NT2/D1 (cell line): ENCODE data around the gene LSG1.

Source experiments
- DNase-seq: peaks from one replicate; pipeline ENCODE4 v3.0.0-alpha.2; 2011; ENCODE audit warnings: low read depth, low spot score
- H3K27me3 ChIP-seq: 2 replicates; pipeline ENCODE4 v1.6.0; 2011; ENCODE audit warnings: mild to moderate bottlenecking; ENCODE audit not compliant: insufficient read length, insufficient read depth
- H3K36me3 ChIP-seq: 2 replicates; pipeline ENCODE4 v1.6.1; 2011; ENCODE audit warnings: mild to moderate bottlenecking, low read length, mixed read lengths; ENCODE audit not compliant: insufficient read depth, insufficient read length
- H3K4me1 ChIP-seq: 2 replicates; pipeline ENCODE4 v1.5.1; 2011; ENCODE audit not compliant: insufficient read depth, insufficient read length
- H3K4me3 ChIP-seq: 2 replicates; pipeline ENCODE4 v1.5.1; 2011; ENCODE audit warnings: low read depth; ENCODE audit not compliant: insufficient read length
- H3K9ac ChIP-seq: 2 replicates; pipeline ENCODE4 v1.6.0; 2011; ENCODE audit warnings: low read depth; ENCODE audit not compliant: insufficient read length
- H3K9me3 ChIP-seq: 2 replicates; pipeline ENCODE4 v1.5.1; 2011; ENCODE audit warnings: mild to moderate bottlenecking, low read length; ENCODE audit not compliant: insufficient read depth
- SUZ12 ChIP-seq: IDR thresholded peaks from 2 replicates; pipeline ENCODE4 v1.6.1; 2011; ENCODE audit not compliant: insufficient read length, insufficient read depth; ENCODE audit errors: extremely low read depth
- YY1 ChIP-seq: IDR thresholded peaks from 2 replicates; pipeline ENCODE4 v1.6.1; 2011; ENCODE audit not compliant: insufficient read length, insufficient read depth
- ZNF274 ChIP-seq: IDR thresholded peaks from 2 replicates; pipeline ENCODE4 v1.6.1; 2011; ENCODE audit warnings: mild to moderate bottlenecking, low read depth, low read length

LSG1 gene

GRCh38 chr3:194686816-194687637 is 15.0 kb upstream of the LSG1 start:
- H3K4me1 ChIP-seq: peaks cover 17% of the 10 kb centered on the region
- peaks cover 7% of the 10 kb centered on the region; the same call in 1 of the 2 replicates for H3K9me3 ChIP-seq
- no peak for DNase-seq
- H3K4me3 ChIP-seq: peak overlapping the region; percentile 85
- peaks cover 30% of the 10 kb centered on the region for H3K36me3 ChIP-seq
- H3K27me3 ChIP-seq: peaks cover 5% of the 10 kb centered on the region
- peak overlapping the region; percentile 96 for H3K9ac ChIP-seq
- TF ChIP-seq YY1 (no peak), ZNF274 (no peak), SUZ12 (no peak)

- Histone ChIP-seq H3K27me3 (peaks cover 5% of the 10 kb centered on the region), H3K4me1 (peaks cover 17% of the 10 kb centered on the region), H3K9me3 (peaks cover 7% of the 10 kb centered on the region; the same call in 1 of the 2 replicates), H3K36me3 (peaks cover 30% of the 10 kb centered on the region), H3K4me3 (peak overlapping the region; percentile 85), H3K9ac (peak overlapping the region; percentile 96)
- DNase-seq: no peak
- no peak for TF ChIP-seq YY1
- no peak for TF ChIP-seq SUZ12
- no peak for TF ChIP-seq ZNF274
Observed at GRCh38 chr3:194686414-194686815, 14.4 kb upstream of the LSG1 start.

- Histone ChIP-seq H3K9ac (peak within 1 kb of the TSS; percentile 96), H3K9me3 (peaks cover 7% of the 10 kb centered on the region; the same call in 1 of the 2 replicates), H3K4me1 (peaks cover 17% of the 10 kb centered on the region), H3K36me3 (peaks cover 30% of the 10 kb centered on the region), H3K4me3 (peak within 1 kb of the TSS; percentile 85), H3K27me3 (peaks cover 5% of the 10 kb centered on the region)
- DNase-seq: peak; percentile 81
- TF ChIP-seq YY1 (no peak), ZNF274 (no peak), SUZ12 (no peak)
Observed at GRCh38 chr3:194685718-194686413, 13.9 kb upstream of the LSG1 start, which contains the start of gene FAM43A. Gene FAM43A (plus strand): TSS chr3:194685883. CDS start chr3:194686827, 944 bp downstream.

- H3K4me3 ChIP-seq: no peak overlapping the region
- peaks cover 5% of the 10 kb centered on the region for H3K27me3 ChIP-seq
- TF ChIP-seq YY1: no peak
- peaks cover 7% of the 10 kb centered on the region; the same call in 1 of the 2 replicates for H3K9me3 ChIP-seq
- peaks cover 30% of the 10 kb centered on the region for H3K36me3 ChIP-seq
- no peak overlapping the region for H3K9ac ChIP-seq
- H3K4me1 ChIP-seq: peaks cover 17% of the 10 kb centered on the region
- DNase-seq: no peak
Observed at GRCh38 chr3:194685065-194685717, 13.2 kb upstream of the LSG1 start.

- H3K9me3 ChIP-seq: peaks cover 7% of the 10 kb centered on the region; the same call in 1 of the 2 replicates
- H3K4me3 ChIP-seq: no peak overlapping the region
- H3K4me1 ChIP-seq: peaks cover 15% of the 10 kb centered on the region
- no peak overlapping the region for H3K9ac ChIP-seq
- no peak for TF ChIP-seq ZNF274
- TF ChIP-seq YY1: no peak
- no peak for TF ChIP-seq SUZ12
- DNase-seq: no peak
- H3K27me3 ChIP-seq: peaks cover 5% of the 10 kb centered on the region
- H3K36me3 ChIP-seq: peaks cover 18% of the 10 kb centered on the region
Observed at GRCh38 chr3:194683380-194683779, 11.4 kb upstream of the LSG1 start.

GRCh38 chr3:194682694-194683310 is 10.8 kb upstream of the LSG1 start:
- Histone ChIP-seq H3K4me1 (peaks cover 13% of the 10 kb centered on the region), H3K9ac (no peak overlapping the region), H3K27me3 (peaks cover 5% of the 10 kb centered on the region), H3K4me3 (no peak overlapping the region), H3K36me3 (peaks cover 12% of the 10 kb centered on the region), H3K9me3 (peaks cover 7% of the 10 kb centered on the region; the same call in 1 of the 2 replicates)
- TF ChIP-seq SUZ12 (no peak), YY1 (no peak), ZNF274 (no peak)
- peak; percentile 80 for DNase-seq
